H9 (cell line): ENCODE results near the gene ITLN1. TPM values are rescaled to one million over a fixed set of nuclear protein-coding genes. Genes with fewer than 3 reads are reported as not detected.

Experiments
- DNase-seq: peaks from one replicate; pipeline ENCODE4 v3.0.0-alpha.2; 2017
- H2AFZ ChIP-seq: one replicate; pipeline ENCODE4 v1.6.1; 2013; ENCODE audit warnings: mild to moderate bottlenecking, low read length, control low read depth, moderate library complexity
- H2AK5ac ChIP-seq: 2 replicates; pipeline ENCODE4 v1.6.1; 2013; ENCODE audit warnings: low read length, control low read depth, mixed read lengths; ENCODE audit not compliant: insufficient read length
- H2BK120ac ChIP-seq: one replicate; pipeline ENCODE4 v1.6.1; 2013; ENCODE audit warnings: low read depth, mild to moderate bottlenecking, low read length, control low read depth, inconsistent platforms; ENCODE audit not compliant: poor library complexity, severe bottlenecking
- H2BK12ac ChIP-seq: 2 replicates; pipeline ENCODE4 v1.6.1; 2013; ENCODE audit warnings: low read length, control low read depth, mixed read lengths, low read depth; ENCODE audit not compliant: insufficient read length
- H2BK15ac ChIP-seq: 2 replicates; pipeline ENCODE4 v1.6.1; 2013; ENCODE audit warnings: low read depth, low read length, control low read depth
- H2BK20ac ChIP-seq: one replicate; pipeline ENCODE4 v1.6.1; 2013; ENCODE audit warnings: low read depth, mild to moderate bottlenecking, low read length, control low read depth, inconsistent platforms; ENCODE audit not compliant: poor library complexity, severe bottlenecking
- H2BK5ac ChIP-seq: 2 replicates; pipeline ENCODE4 v1.6.1; 2013; ENCODE audit warnings: low read length, control low read depth, mixed read lengths; ENCODE audit not compliant: insufficient read length
- H3K14ac ChIP-seq: 2 replicates; pipeline ENCODE4 v1.6.1; 2013; ENCODE audit warnings: low read length, control low read depth; ENCODE audit not compliant: insufficient read depth
- H3K18ac ChIP-seq: 2 replicates; pipeline ENCODE4 v1.6.1; 2013; ENCODE audit warnings: low read depth, mild to moderate bottlenecking, mixed read lengths, low read length, control low read depth; ENCODE audit not compliant: insufficient read length
- H3K23ac ChIP-seq: 2 replicates; pipeline ENCODE4 v1.6.1; 2013; ENCODE audit warnings: low read length, control low read depth, mixed read lengths, low read depth; ENCODE audit not compliant: insufficient read length
- H3K23me2 ChIP-seq: 2 replicates; pipeline ENCODE4 v1.6.1; 2013; ENCODE audit warnings: low read depth, mild to moderate bottlenecking, mixed read lengths, low read length, control low read depth; ENCODE audit not compliant: insufficient read length, poor library complexity, severe bottlenecking
- H3K27ac ChIP-seq: 2 replicates; pipeline ENCODE4 v1.5.1; 2013; ENCODE audit warnings: low read length, control low read depth, mixed read lengths, low read depth; ENCODE audit not compliant: insufficient read length
- H3K27me3 ChIP-seq: 2 replicates; pipeline ENCODE4 v1.6.1; 2013; ENCODE audit warnings: low read length, control low read depth, inconsistent platforms; ENCODE audit not compliant: insufficient read depth
- H3K4ac ChIP-seq: 2 replicates; pipeline ENCODE4 v1.6.1; 2013; ENCODE audit warnings: low read depth, mild to moderate bottlenecking, control low read depth, inconsistent platforms, low read length, moderate library complexity
- H3K4me1 ChIP-seq: 2 replicates; pipeline ENCODE4 v1.6.1; 2013; ENCODE audit warnings: low read length, control low read depth, inconsistent platforms; ENCODE audit not compliant: insufficient read depth
- H3K4me2 ChIP-seq: 2 replicates; pipeline ENCODE4 v1.6.1; 2013; ENCODE audit warnings: low read length, control low read depth, mixed read lengths; ENCODE audit not compliant: insufficient read length, insufficient read depth
- H3K56ac ChIP-seq: 2 replicates; pipeline ENCODE4 v1.6.1; 2013; ENCODE audit warnings: low read depth, mild to moderate bottlenecking, mixed read lengths, low read length, control low read depth; ENCODE audit not compliant: insufficient read length
- H3K79me1 ChIP-seq: 2 replicates; pipeline ENCODE4 v1.6.1; 2013; ENCODE audit warnings: low read depth, mild to moderate bottlenecking, moderate library complexity, low read length, control low read depth, inconsistent platforms; ENCODE audit not compliant: insufficient read depth, poor library complexity, severe bottlenecking
- H3K79me2 ChIP-seq: 2 replicates; pipeline ENCODE4 v1.6.1; 2013; ENCODE audit warnings: low read length, control low read depth, inconsistent platforms; ENCODE audit not compliant: insufficient read depth
- H3K9ac ChIP-seq: 2 replicates; pipeline ENCODE4 v1.6.1; 2013; ENCODE audit warnings: low read length, control low read depth, mixed read lengths; ENCODE audit not compliant: insufficient read length; ENCODE audit errors: extremely low read depth
- H3K9me3 ChIP-seq: one replicate; pipeline ENCODE4 v1.6.1; 2013; ENCODE audit warnings: low read depth, low read length, inconsistent platforms; ENCODE audit not compliant: control insufficient read depth
- H3T11ph ChIP-seq: one replicate; pipeline ENCODE4 v1.6.1; 2013; ENCODE audit warnings: mild to moderate bottlenecking, low read length, control low read depth, inconsistent platforms
- H4K20me1 ChIP-seq: one replicate; pipeline ENCODE4 v1.6.1; 2013; ENCODE audit not compliant: control insufficient read depth, insufficient read length, insufficient read depth
- H4K5ac ChIP-seq: 2 replicates; pipeline ENCODE4 v1.6.1; 2013; ENCODE audit warnings: low read depth, mild to moderate bottlenecking, mixed read lengths, low read length, control low read depth; ENCODE audit not compliant: insufficient read length
- H4K8ac ChIP-seq: replicated peaks from 2 replicates; pipeline ENCODE4 v1.6.1; 2013; ENCODE audit warnings: low read length, control low read depth, mixed read lengths, low read depth; ENCODE audit not compliant: insufficient read length
- H4K91ac ChIP-seq: 2 replicates; pipeline ENCODE4 v1.6.1; 2013; ENCODE audit warnings: low read depth, mild to moderate bottlenecking, moderate library complexity, mixed read lengths, low read length, control low read depth; ENCODE audit not compliant: insufficient read length
- H3K27ac Mint-ChIP-seq, 3 experiments: 2 replicates in 2 of 3; 3 replicates in 1 of 3; pipeline ENCODE4 v1.8.0; 2020 to 2021; ENCODE audit warnings: mixed read lengths in 3 of 3, mild to moderate bottlenecking in 1 of 3, moderate library complexity in 1 of 3
- H3K27me3 Mint-ChIP-seq: 2 replicates; pipeline ENCODE4 v1.8.0; 2021; ENCODE audit warnings: low read depth, mild to moderate bottlenecking, moderate library complexity, mixed read lengths
- H3K36me3 Mint-ChIP-seq, 3 experiments: 2 replicates in 2 of 3; 3 replicates in 1 of 3; pipeline ENCODE4 v1.8.0; 2020 to 2021; ENCODE audit warnings: low read depth in 3 of 3, mixed read lengths in 3 of 3; ENCODE audit not compliant: insufficient read depth in 1 of 3
- H3K4me1 Mint-ChIP-seq, 2 experiments: 2 replicates each; pipeline ENCODE4 v1.8.0; 2020; ENCODE audit warnings: mixed read lengths in 2 of 2
- H3K4me3 Mint-ChIP-seq, 2 experiments: 2 replicates in 1 of 2; 3 replicates in 1 of 2; pipeline ENCODE4 v1.8.0; 2020 to 2021; ENCODE audit warnings: mild to moderate bottlenecking in 2 of 2, mixed read lengths in 2 of 2, moderate library complexity in 1 of 2
- H3K9me3 Mint-ChIP-seq, 2 experiments: 2 replicates in 1 of 2; 3 replicates in 1 of 2; pipeline ENCODE4 v1.8.0; 2020; ENCODE audit warnings: mild to moderate bottlenecking in 2 of 2, mixed read lengths in 2 of 2, moderate library complexity in 1 of 2
- WGBS: extraction: QIAGEN DNeasy Blood & Tissue Kit; methylation state at CpG from one replicate; pipeline ENCODE4 v1.1.7; 2013; ENCODE audit warnings: missing lambda C conversion rate, low lambda C conversion rate, mixed read lengths; ENCODE audit not compliant: insufficient read length; ENCODE audit errors: extremely low coverage; 5-methylcytosine and 5-hydroxymethylcytosine counted together
- total RNA-seq: library from RNA; stranded (reverse); gene quantifications from 2 replicates; pipeline ENCODE4 v1.2.1, GENCODE V29; 2021
- TF ChIP-seq, protein P1 (sequence below): fragments of 200-600 bp; sonication (generic); conservative IDR thresholded peaks from 3 replicates; pipeline ENCODE4 v1.8.0; 2021; ENCODE audit warnings: antibody characterized with exemption, mild to moderate bottlenecking

The ITLN1 gene
- total RNA-seq, 1 experiment from 2014 or later, result not detected

DNA sequence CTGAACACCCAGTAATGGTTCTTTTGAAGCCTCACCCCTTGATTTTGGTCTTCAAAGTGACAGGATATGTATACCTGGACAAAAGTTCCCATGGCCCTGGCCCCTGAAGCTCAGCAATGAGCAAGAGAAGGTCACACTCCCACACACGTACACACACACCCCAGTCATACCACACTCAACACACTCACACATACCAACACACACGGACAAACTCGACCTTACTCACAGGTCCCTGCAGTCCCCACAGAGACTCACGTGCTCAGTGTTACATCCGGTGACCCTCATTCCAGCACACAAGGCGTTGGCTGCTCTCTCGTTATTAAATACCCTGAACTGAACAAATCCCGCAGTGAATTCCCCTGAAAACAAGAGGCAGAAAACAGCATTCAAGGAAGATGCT is 5.9 kb downstream of the ITLN1 start:
- Histone ChIP-seq H3K79me1 (no peaks in the 10 kb centered on the region), H2AK5ac (no peak overlapping the region), H4K91ac (no peak overlapping the region), H4K8ac (no peak overlapping the region), H3K56ac (no peak overlapping the region), H3K18ac (no peak overlapping the region), H2BK120ac (no peak overlapping the region), H3K23me2 (no peaks in the 10 kb centered on the region), H3K27me3 (no peaks in the 10 kb centered on the region), H3K9me3 (no peaks in the 10 kb centered on the region), H3K4ac (no peak overlapping the region), H4K5ac (no peak overlapping the region), H2BK15ac (no peak overlapping the region), H3K27ac (no peak overlapping the region), H2BK20ac (no peak overlapping the region), H3K14ac (no peak overlapping the region), H3K4me1 (no peaks in the 10 kb centered on the region), H2BK5ac (no peak overlapping the region), H3T11ph (no peak overlapping the region), H2AFZ (no peak overlapping the region), H3K9ac (no peak overlapping the region), H2BK12ac (no peak overlapping the region), H3K4me2 (no peak overlapping the region), H4K20me1 (no peaks in the 10 kb centered on the region), H3K23ac (no peak overlapping the region), H3K79me2 (no peaks in the 10 kb centered on the region)
- no peaks in the 10 kb centered on the region; the same call in none of the 2 replicates for H3K27me3 Mint-ChIP-seq
- H3K9me3 Mint-ChIP-seq, result 0 out of 5 replicates have a peak, but pooled peaks cover 0 to 2% of the 10 kb centered on the region in 2 experiments
- no peak overlapping the region for H3K27ac Mint-ChIP-seq
- DNase-seq, result no peak
- H3K36me3 Mint-ChIP-seq, result no peaks in the 10 kb centered on the region
- TF ChIP-seq, protein P1, sequence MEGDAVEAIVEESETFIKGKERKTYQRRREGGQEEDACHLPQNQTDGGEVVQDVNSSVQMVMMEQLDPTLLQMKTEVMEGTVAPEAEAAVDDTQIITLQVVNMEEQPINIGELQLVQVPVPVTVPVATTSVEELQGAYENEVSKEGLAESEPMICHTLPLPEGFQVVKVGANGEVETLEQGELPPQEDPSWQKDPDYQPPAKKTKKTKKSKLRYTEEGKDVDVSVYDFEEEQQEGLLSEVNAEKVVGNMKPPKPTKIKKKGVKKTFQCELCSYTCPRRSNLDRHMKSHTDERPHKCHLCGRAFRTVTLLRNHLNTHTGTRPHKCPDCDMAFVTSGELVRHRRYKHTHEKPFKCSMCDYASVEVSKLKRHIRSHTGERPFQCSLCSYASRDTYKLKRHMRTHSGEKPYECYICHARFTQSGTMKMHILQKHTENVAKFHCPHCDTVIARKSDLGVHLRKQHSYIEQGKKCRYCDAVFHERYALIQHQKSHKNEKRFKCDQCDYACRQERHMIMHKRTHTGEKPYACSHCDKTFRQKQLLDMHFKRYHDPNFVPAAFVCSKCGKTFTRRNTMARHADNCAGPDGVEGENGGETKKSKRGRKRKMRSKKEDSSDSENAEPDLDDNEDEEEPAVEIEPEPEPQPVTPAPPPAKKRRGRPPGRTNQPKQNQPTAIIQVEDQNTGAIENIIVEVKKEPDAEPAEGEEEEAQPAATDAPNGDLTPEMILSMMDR, result no peak
- peaks cover 4 to 6% of the 10 kb centered on the region in 2 experiments for H3K4me1 Mint-ChIP-seq
- no CpG with 5 or more reads among the region's 8 CpGs for WGBS
- no peak overlapping the region for H3K4me3 Mint-ChIP-seq
